ENCODE results near the gene ARMS2. TPM values are rescaled to one million over a fixed set of nuclear protein-coding genes. Genes with fewer than 3 reads are reported as not detected.

Gene ARMS2
- polyA plus RNA-seq, 1 donor from 2014 or later: not detected

GRCh38 chr10:122445904-122446303 is 8.5 kb upstream of the ARMS2 start:
- no peaks in the 10 kb centered on the region for H3K9me3 ChIP-seq (ENCODE audit: low read length)
- no peaks in the 10 kb centered on the region for H3F3A ChIP-seq (ENCODE audit: insufficient read depth, low read length, poor library complexity, severe bottlenecking)
- no peaks in the 10 kb centered on the region for H3K79me2 ChIP-seq (replicated peaks; ENCODE audit: insufficient read depth, low read length)
- TF ChIP-seq RAD21 (conservative IDR thresholded peaks at IDR 0.05): no peak
- no peak for TF ChIP-seq REST (IDR thresholded peaks at IDR 0.05; ENCODE audit: borderline replicate concordance)
- TF ChIP-seq POLR2AphosphoS5 (IDR thresholded peaks at IDR 0.05): no peak
- TF ChIP-seq EP300 (conservative IDR thresholded peaks at IDR 0.05; ENCODE audit: poor library complexity, severe bottlenecking): no peak
- no peak for TF ChIP-seq TAF1 (IDR thresholded peaks at IDR 0.05; ENCODE audit: low read depth)
- no peak for TF ChIP-seq SMC3 (conservative IDR thresholded peaks at IDR 0.05; ENCODE audit: poor library complexity)
- TF ChIP-seq EZH2 (IDR thresholded peaks at IDR 0.05; ENCODE audit: borderline replicate concordance, insufficient read depth, low read length, poor library complexity, severe bottlenecking): no peak
- TF ChIP-seq MXI1 (conservative IDR thresholded peaks at IDR 0.05; ENCODE audit: poor library complexity, severe bottlenecking): no peak
- TF ChIP-seq CTCF (IDR thresholded peaks at IDR 0.05; ENCODE audit: poor library complexity, severe bottlenecking): no peak
- H3K4me2 ChIP-seq (ENCODE audit: low read length): no peak overlapping the region
- no peaks in the 10 kb centered on the region for H3K9me2 ChIP-seq (ENCODE audit: insufficient read depth, low read length)
- H2AFZ ChIP-seq (ENCODE audit: low read depth, low read length): no peak overlapping the region
- H3K36me3 ChIP-seq (ENCODE audit: insufficient read depth, low read length): no peaks in the 10 kb centered on the region
- no peaks in the 10 kb centered on the region for H4K20me1 ChIP-seq (ENCODE audit: insufficient read depth)
- H3K27me3 ChIP-seq (ENCODE audit: insufficient read depth, low read depth, low read length): no peaks in the 10 kb centered on the region
- no peak overlapping the region for H3K27ac ChIP-seq (ENCODE audit: low read length)
- H3K4me3 ChIP-seq (ENCODE audit: low read length): no peak overlapping the region
- no peak overlapping the region for H3K9ac ChIP-seq (ENCODE audit: low read length)

- H3K4me3 ChIP-seq (ENCODE audit: low read length): no peak overlapping the region
- H2AFZ ChIP-seq (ENCODE audit: low read depth, low read length): no peak overlapping the region
- TF ChIP-seq SMC3 (conservative IDR thresholded peaks at IDR 0.05; ENCODE audit: poor library complexity) (no peak), TAF1 (IDR thresholded peaks at IDR 0.05; ENCODE audit: low read depth) (no peak), RAD21 (conservative IDR thresholded peaks at IDR 0.05) (no peak), EP300 (conservative IDR thresholded peaks at IDR 0.05; ENCODE audit: poor library complexity, severe bottlenecking) (no peak), REST (IDR thresholded peaks at IDR 0.05; ENCODE audit: borderline replicate concordance) (no peak), CTCF (IDR thresholded peaks at IDR 0.05; ENCODE audit: poor library complexity, severe bottlenecking) (no peak), POLR2AphosphoS5 (IDR thresholded peaks at IDR 0.05) (no peak), MXI1 (conservative IDR thresholded peaks at IDR 0.05; ENCODE audit: poor library complexity, severe bottlenecking) (no peak), EZH2 (IDR thresholded peaks at IDR 0.05; ENCODE audit: borderline replicate concordance, insufficient read depth, low read length, poor library complexity, severe bottlenecking) (no peak)
- no peaks in the 10 kb centered on the region for H4K20me1 ChIP-seq (ENCODE audit: insufficient read depth)
- H3F3A ChIP-seq (ENCODE audit: insufficient read depth, low read length, poor library complexity, severe bottlenecking): no peaks in the 10 kb centered on the region
- H3K4me2 ChIP-seq (ENCODE audit: low read length): no peak overlapping the region
- H3K9me2 ChIP-seq (ENCODE audit: insufficient read depth, low read length): no peaks in the 10 kb centered on the region
- no peaks in the 10 kb centered on the region for H3K36me3 ChIP-seq (ENCODE audit: insufficient read depth, low read length)
- H3K27me3 ChIP-seq (ENCODE audit: insufficient read depth, low read depth, low read length): no peaks in the 10 kb centered on the region
- H3K9ac ChIP-seq (ENCODE audit: low read length): no peak overlapping the region
- H3K27ac ChIP-seq (ENCODE audit: low read length): no peak overlapping the region
- no peaks in the 10 kb centered on the region for H3K79me2 ChIP-seq (replicated peaks; ENCODE audit: insufficient read depth, low read length)
- H3K9me3 ChIP-seq (ENCODE audit: low read length): no peaks in the 10 kb centered on the region
These were observed 7.6 kb upstream of the ARMS2 start for GRCh38 chr10:122446668-122447423.

All from neural cell (in vitro differentiated cells).